ENCODE measurements around the gene RGS4.

Gene RGS4

DNA sequence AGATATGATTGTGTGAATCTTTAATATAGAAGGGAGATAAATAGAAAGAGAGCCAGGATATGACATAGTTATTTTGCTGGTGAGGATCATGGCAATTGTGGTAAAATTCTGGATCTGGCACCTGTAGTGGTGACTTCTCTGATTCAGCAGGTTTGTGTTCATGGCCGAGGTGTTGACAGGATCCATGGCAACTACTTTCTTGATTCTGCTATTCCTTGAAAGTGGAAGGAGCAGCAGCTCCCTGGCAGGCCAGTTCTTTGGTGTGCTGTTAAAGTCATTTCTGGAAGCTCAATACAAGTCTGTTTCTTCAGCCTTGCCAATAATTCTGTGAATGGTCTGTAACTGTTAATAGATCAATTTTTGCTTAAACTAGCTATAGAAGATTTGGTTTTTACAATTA is 33.4 kb downstream of the RGS4 start:
- DNase-seq (ENCODE audit: low spot score): no peak

DNA sequence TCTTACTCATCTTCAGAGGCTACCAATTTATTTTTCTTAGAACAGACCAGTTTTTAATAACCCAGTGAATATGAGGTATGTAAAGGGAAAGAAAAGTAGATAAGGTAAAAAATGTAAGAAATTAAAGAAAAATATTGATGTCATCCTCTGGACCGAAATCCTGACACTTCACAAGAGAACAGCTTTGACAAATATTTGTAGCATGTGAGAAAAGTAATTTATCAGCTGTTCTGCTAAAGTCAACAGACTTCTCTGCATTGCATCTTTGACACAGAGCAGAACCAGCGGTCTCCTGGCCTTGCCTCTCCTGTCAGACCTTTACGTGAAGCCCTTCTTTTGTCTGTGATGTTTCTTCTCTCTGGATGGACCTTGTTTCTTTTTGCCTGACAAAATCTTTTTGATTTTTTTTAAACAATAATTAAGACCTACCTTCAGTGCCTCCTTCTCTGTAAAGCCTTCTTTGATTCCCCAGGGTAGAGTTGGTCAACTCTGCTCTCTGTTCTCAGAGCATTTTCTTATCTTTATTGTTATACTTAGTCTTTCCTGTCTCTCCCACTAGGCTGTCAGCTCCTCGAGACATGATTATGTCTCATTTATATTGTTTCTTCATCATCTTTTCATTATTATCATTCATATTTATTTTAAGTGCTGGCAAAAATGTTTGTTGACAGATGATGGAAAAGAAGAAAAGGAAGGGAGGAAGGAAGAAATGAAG is 35.4 kb downstream of the RGS4 start:
- DNase-seq (ENCODE audit: low spot score): no peak

DNA sequence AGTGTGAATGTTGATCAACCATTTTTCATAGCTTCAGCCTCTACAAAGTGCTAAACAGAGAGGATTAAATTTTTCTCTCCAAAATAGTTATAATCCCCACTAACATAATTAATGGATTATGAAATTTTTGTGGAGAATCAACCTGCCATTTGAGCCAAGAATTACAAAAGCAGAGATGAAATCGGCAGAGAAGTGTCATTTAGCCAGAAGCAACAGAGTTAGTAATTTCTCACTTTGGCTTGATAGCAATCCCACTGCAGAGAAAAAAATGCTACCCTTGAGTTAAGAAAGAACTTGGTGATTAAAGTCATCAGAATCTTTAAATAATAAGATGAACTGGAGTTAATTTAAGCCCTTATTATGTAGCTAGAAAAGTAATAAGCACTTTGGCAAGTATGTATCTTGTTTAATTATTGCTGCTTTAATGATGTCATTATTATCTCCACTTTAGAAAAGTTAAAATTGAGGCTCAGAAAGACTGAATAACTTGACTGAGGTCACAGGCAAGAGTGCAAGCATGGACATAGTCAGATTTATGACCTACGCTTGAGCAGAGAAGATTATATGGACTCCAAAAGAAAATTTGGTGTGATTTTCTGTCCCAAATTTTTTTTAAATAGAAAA is 37.3 kb downstream of the RGS4 start:
- DNase-seq (ENCODE audit: low spot score): no peak

DNA sequence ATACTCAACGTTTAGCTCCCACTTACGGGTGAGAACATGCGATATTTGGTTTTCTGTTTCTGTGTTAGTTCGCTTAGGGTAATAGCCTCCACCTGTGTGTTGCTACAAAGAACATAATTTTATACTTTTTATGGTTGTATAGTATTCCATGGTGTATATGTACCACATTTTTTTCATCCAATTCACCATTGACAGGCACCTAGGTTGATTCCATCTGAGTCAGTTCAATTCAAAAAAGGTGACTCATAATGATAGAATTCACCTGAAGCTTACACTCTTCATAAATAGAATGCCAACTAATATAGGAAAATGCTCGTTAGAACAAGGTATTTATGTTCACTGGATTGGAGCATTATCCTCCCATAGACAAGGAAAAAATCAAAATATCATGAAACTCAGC is 38.5 kb downstream of the RGS4 start:
- no peak for DNase-seq (ENCODE audit: low spot score)

DNA sequence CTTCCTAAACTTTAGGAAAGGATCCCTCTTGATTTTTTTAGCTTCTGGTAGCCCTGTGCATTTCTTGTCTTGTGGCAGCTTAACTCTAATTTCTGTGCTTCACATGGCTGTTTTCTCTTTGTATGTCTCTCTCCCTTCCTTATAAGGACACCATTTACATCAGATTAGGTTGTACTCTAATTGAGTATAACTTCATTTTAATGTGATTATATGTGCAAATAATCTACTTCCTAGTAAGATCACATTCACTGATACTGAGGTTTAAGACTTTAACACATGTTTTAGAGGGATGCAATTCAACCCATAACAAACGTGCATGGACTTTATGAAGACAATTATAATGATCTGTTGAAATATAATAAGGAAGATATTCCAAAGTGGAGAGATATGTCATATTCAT is 46.7 kb downstream of the RGS4 start:
- no peak for DNase-seq (ENCODE audit: low spot score)

DNA sequence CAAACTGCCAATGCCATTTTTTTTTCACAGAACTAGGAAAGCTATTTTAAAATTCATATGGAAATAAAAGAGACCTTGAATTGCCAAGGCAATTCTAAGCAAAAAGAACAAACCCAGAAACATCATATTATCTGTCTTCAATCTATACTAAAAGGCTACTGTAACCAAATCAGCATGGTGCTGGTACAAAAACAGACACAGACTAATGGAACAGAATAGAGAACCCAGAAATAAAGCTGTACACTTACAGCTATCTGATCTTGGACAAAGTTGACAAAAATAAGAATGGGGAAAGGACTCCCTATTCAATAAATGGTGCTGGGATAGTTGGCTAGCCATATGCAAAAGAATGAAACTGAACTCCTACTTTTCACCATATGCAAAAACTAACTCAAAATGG is 50.5 kb downstream of the RGS4 start:
- no peak for DNase-seq (ENCODE audit: low spot score)

DNA sequence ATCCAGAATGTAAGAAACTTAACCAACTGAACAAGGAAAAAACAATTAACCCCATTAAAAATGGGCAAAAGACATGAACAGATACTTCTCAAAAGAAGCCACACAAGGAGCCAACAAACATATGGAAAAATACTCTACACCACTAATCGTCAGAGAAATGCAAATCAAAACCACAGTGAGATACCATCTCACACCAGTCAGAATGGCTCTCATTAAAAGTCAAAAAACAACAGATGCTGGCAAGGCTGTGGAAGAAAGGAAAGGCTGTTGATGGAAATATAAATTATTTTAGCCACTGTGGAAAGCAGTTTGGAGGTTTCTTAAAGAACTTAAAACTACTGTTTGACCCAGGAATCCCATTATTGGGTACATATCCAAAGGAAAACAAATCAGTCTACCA is 51.2 kb downstream of the RGS4 start:
- DNase-seq (ENCODE audit: low spot score): no peak

DNA sequence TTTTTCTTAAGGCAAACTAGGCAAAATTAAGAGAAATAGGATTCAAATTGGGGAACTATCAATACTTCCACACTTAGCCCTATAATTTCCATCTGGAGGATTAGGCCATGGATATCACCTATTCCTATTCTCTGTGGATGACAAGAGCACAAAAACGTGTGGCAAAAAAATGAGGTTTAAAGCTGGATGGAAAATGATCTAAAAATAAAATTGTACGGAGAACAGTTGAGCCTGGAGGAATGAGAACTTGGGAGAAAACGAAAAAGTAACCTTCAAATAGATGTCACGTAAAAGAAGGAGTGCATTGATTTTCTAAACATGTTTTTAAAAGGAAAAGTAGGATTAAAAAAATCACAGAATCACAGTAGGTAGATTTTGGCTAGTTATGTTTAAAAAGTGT is 55.7 kb downstream of the RGS4 start:
- DNase-seq (ENCODE audit: low spot score): no peak

Data from RKO (cell line).